ENCODE data around the gene CCDC146.

Gene CCDC146

DNA sequence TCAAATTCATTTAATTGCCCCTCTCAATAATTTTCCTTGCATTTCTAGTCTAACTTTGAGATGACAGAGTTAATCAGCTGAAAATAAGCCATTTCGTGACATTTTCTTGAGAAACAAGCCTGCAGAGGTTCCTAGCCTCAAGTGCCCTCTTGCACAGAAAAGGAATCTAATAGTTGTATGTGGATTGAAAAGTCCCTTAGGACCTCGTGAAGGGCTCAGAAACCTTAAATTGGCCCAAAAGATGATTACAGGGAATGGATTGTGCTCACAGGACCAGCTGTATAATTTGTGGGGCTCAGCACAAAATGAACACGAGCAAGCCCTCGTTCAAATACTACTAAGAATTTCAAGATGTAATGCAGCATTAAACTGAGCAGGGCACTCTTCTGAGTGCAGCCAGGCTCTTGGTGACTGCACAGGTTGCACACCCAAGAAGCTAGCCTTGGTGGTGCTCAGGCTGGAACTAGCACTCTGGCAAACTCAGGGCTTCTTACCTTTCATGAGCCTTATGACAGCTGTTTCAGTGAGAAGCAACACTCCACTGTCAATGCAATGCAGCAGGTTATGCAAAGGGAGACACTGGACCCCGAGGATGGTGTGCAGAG lies 191.6 kb downstream of the CCDC146 start:
- TF ChIP-seq, protein P1, sequence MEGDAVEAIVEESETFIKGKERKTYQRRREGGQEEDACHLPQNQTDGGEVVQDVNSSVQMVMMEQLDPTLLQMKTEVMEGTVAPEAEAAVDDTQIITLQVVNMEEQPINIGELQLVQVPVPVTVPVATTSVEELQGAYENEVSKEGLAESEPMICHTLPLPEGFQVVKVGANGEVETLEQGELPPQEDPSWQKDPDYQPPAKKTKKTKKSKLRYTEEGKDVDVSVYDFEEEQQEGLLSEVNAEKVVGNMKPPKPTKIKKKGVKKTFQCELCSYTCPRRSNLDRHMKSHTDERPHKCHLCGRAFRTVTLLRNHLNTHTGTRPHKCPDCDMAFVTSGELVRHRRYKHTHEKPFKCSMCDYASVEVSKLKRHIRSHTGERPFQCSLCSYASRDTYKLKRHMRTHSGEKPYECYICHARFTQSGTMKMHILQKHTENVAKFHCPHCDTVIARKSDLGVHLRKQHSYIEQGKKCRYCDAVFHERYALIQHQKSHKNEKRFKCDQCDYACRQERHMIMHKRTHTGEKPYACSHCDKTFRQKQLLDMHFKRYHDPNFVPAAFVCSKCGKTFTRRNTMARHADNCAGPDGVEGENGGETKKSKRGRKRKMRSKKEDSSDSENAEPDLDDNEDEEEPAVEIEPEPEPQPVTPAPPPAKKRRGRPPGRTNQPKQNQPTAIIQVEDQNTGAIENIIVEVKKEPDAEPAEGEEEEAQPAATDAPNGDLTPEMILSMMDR (IDR thresholded peaks at IDR 0.05; ENCODE audit: low read depth, low read length) = no peak
- TF ChIP-seq MYC (IDR thresholded peaks at IDR 0.05; ENCODE audit: low read depth, low read length) (no peak), POLR2A (IDR thresholded peaks at IDR 0.05; ENCODE audit: extremely low read depth, insufficient read length) (no peak)
- TF ChIP-seq, protein P2, sequence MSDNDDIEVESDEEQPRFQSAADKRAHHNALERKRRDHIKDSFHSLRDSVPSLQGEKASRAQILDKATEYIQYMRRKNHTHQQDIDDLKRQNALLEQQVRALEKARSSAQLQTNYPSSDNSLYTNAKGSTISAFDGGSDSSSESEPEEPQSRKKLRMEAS (IDR thresholded peaks at IDR 0.05; ENCODE audit: low read depth, low read length) = no peak
- no peak overlapping the region for H3K4me3 ChIP-seq (ENCODE audit: low read depth, low read length)
- DNase-seq (ENCODE audit: low read depth) = no peak

DNA sequence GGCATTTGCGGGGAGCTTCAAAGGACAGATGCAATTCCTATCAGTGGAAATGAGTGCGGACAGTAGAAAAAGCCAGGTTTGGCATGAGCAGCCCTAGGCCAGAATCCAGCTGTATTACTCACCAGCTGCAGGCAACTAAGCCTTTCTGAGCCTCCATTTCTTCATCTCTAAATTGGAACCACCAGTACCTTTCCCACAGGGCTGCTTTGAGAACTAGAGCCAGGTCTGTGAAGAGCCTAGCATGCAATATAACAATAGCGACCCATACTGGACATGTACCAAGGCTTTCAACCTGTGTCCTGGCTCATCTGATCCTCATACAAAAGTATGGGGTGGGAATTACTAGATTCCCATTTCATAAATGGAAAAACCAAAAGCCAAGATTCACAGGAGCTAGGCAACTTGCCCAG lies 192.8 kb downstream of the CCDC146 start:
- H3K4me3 ChIP-seq (ENCODE audit: low read depth, low read length) = no peak overlapping the region
- no peak for DNase-seq (ENCODE audit: low read depth)
- TF ChIP-seq MYC (IDR thresholded peaks at IDR 0.05; ENCODE audit: low read depth, low read length) (no peak), POLR2A (IDR thresholded peaks at IDR 0.05; ENCODE audit: extremely low read depth, insufficient read length) (no peak)
- TF ChIP-seq, protein P1 (IDR thresholded peaks at IDR 0.05; ENCODE audit: low read depth, low read length) = no peak
- TF ChIP-seq, protein P2 (IDR thresholded peaks at IDR 0.05; ENCODE audit: low read depth, low read length) = no peak

DNA sequence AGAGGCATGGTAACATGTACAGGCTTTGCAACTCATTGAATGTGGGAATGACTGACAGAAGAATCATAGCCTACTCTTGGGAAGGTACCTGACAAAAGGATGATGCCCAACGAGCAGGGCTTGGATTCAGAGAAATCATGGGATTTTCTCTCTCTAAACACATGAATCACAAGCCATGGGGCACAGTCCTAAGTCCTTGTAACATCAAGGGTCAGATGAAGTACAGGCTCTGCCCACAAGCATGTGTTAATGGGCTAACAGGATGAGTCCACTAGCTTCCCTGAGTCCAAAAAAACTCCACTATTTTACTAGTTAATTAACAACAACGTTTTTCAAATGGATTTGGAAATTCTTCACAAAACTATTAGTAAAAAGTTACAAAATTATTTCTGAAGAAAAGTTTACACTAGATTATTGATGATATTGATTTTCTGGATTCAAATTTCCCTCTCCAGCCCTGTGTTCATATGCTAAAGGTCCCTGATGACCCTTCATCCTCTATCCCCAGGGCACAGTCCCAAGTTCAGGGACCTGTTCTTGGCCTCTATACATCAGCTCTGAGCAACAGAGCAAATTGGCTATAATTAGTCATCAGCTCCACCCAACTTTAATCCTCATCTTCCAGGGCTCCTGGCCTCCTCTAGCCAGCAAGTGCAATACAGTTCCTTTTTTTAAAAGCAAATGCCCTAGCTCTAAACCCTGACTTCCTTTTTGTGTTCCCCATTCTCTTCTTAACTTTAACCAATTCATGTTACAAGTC lies 194.0 kb downstream of the CCDC146 start:
- H3K4me3 ChIP-seq (ENCODE audit: low read depth, low read length) = no peak overlapping the region
- peak; percentile 83 for DNase-seq (ENCODE audit: low read depth)
- TF ChIP-seq MYC (IDR thresholded peaks at IDR 0.05; ENCODE audit: low read depth, low read length) (no peak), POLR2A (IDR thresholded peaks at IDR 0.05; ENCODE audit: extremely low read depth, insufficient read length) (no peak)
- TF ChIP-seq, protein P2 (IDR thresholded peaks at IDR 0.05; ENCODE audit: low read depth, low read length) = no peak
- TF ChIP-seq, protein P1 (IDR thresholded peaks at IDR 0.05; ENCODE audit: low read depth, low read length) = no peak

DNA sequence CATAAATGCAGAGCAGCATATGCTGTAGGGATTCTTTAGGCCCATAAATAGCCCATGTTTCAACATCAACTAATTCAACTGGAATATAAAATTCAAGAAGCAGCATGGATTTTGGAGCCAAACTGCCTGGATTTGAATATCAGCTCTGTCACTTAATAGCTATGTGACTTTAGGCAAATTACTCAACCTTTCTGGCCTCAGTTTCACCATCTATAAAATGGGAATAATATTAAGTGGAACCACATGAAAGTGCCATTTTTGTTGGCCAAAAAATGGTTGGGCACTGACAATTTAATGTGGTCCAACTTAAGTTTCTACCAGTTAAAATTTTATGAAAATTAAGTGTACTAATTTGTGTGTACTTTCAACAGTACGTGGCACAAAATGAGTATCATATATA lies 195.6 kb downstream of the CCDC146 start:
- no peak for DNase-seq (ENCODE audit: low read depth)
- H3K4me3 ChIP-seq (ENCODE audit: low read depth, low read length) = no peak overlapping the region
- TF ChIP-seq, protein P1 (IDR thresholded peaks at IDR 0.05; ENCODE audit: low read depth, low read length) = no peak
- TF ChIP-seq MYC (IDR thresholded peaks at IDR 0.05; ENCODE audit: low read depth, low read length) (no peak), POLR2A (IDR thresholded peaks at IDR 0.05; ENCODE audit: extremely low read depth, insufficient read length) (no peak)
- TF ChIP-seq, protein P2 (IDR thresholded peaks at IDR 0.05; ENCODE audit: low read depth, low read length) = no peak

DNA sequence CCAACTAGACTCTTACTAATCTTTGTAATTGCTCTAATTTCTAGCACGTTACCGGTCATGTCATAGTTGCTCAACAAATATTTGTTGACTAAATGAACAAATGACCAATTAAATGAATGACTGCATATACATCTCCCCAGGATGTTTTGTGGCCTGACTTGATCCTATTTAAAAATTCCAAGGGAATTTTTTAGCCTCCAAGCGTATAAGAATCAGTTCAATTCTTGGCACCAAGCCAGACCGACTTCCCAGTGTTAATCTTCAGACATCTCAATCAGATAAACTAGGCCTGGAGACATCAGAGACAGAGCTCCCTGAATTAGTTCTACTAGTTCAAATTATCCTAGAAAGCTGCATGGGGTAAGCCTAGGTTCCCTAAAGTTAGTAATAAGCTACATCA lies 197.7 kb downstream of the CCDC146 start:
- TF ChIP-seq MYC (IDR thresholded peaks at IDR 0.05; ENCODE audit: low read depth, low read length) (no peak), POLR2A (IDR thresholded peaks at IDR 0.05; ENCODE audit: extremely low read depth, insufficient read length) (no peak)
- no peak for DNase-seq (ENCODE audit: low read depth)

DNA sequence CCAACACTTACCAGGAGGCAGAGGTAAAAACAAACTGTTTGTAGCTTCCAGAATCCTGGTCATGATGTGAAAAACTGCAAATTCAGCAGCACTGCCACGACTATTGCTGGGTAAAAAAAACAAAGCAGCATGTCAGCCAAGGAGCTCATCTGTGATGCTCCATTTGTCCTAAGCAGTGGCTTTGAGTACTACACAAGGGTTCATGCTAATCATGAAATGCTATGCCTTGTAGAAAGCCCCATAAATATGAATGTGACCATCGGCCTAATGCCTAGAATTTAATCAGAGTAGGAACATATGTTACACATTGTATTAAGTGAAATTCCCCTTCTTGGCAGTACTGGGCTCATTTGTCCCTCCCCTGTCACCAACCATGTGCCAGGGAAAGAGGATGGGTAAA lies 198.3 kb downstream of the CCDC146 start:
- no peak overlapping the region for H3K4me3 ChIP-seq (ENCODE audit: low read depth, low read length)
- TF ChIP-seq, protein P2 (IDR thresholded peaks at IDR 0.05; ENCODE audit: low read depth, low read length) = no peak
- TF ChIP-seq, protein P1 (IDR thresholded peaks at IDR 0.05; ENCODE audit: low read depth, low read length) = no peak
- DNase-seq (ENCODE audit: low read depth) = no peak

More for the DNA sequence above, 197.7 kb downstream of the CCDC146 start:
- H3K4me3 ChIP-seq (ENCODE audit: low read depth, low read length) = no peak overlapping the region
